PFSK-1 (cell line): Measurements from ENCODE around the gene ERN2. TPM values are rescaled to one million over a fixed set of nuclear protein-coding genes. Genes with fewer than 3 reads are reported as not detected.

Source experiments
- FOXP2 ChIP-seq: optimal IDR thresholded peaks from 2 replicates; pipeline ENCODE3; 2011; ENCODE audit warnings: borderline replicate concordance, control low read depth, inconsistent platforms; ENCODE audit not compliant: insufficient read depth; ENCODE audit errors: extremely low read length, extremely low read depth
- POLR2AphosphoS5 ChIP-seq: IDR thresholded peaks from 2 replicates; pipeline ENCODE4 v1.6.1; 2012; ENCODE audit warnings: low read depth, mild to moderate bottlenecking, control low read depth, low read length, moderate library complexity
- REST ChIP-seq, 2 experiments: IDR thresholded peaks; 2 replicates each; pipeline versions ENCODE4 v1.6.1 to v1.8.0; 2011 to 2012; ENCODE audit warnings: low read depth in 2 of 2, low read length in 2 of 2, control low read depth in 1 of 2, inconsistent platforms in 1 of 2, mild to moderate bottlenecking in 1 of 2, moderate library complexity in 1 of 2; ENCODE audit not compliant: insufficient read depth in 1 of 2
- SIN3A ChIP-seq: IDR thresholded peaks from 2 replicates; pipeline ENCODE4 v1.6.1; 2012; ENCODE audit warnings: mild to moderate bottlenecking, low read length, moderate library complexity, borderline replicate concordance; ENCODE audit not compliant: insufficient read depth
- TAF1 ChIP-seq: IDR thresholded peaks from 2 replicates; pipeline ENCODE4 v1.6.1; 2012; ENCODE audit warnings: low read length, control low read depth, borderline replicate concordance; ENCODE audit not compliant: insufficient read depth
- polyA plus RNA-seq: library from polyadenylated mRNA; unstranded; fragments of >200 nt; gene quantifications from one replicate; pipeline ENCODE4 v1.2.1, GENCODE V29; 2012; ENCODE audit warnings: low read depth, missing spikeins; ENCODE audit not compliant: insufficient read length

Gene ERN2
- polyA plus RNA-seq, result 0.23 TPM

- TF ChIP-seq POLR2AphosphoS5 (no peak), FOXP2 (no peak), SIN3A (no peak)
Observed at GRCh38 chr16:23712976-23713375, at the start of gene ERN2. Gene ERN2 (minus strand): TSS chr16:23713222. CDS start chr16:23713187, 35 bp downstream.

- TF ChIP-seq POLR2AphosphoS5, result no peak
- no peak for TF ChIP-seq REST (IDR thresholded peaks at IDR 0.05; ENCODE audit: insufficient read depth in 1 of 2, low read depth in 2 of 2, low read length in 2 of 2)
- TF ChIP-seq TAF1, result no peak
- TF ChIP-seq SIN3A, result no peak
- no peak for TF ChIP-seq FOXP2
Observed at GRCh38 chr16:23757937-23758619, 45.1 kb upstream of the ERN2 start.

GRCh38 chr16:23757116-23757515 is 44.1 kb upstream of the ERN2 start:
- TF ChIP-seq FOXP2, result no peak
- no peak for TF ChIP-seq TAF1
- TF ChIP-seq REST (IDR thresholded peaks at IDR 0.05; ENCODE audit: insufficient read depth in 1 of 2, low read depth in 2 of 2, low read length in 2 of 2), result no peak

GRCh38 chr16:23755484-23755809 is 42.4 kb upstream of the ERN2 start:
- no peak for TF ChIP-seq POLR2AphosphoS5
- no peak for TF ChIP-seq FOXP2
- TF ChIP-seq SIN3A, result no peak
- no peak for TF ChIP-seq REST (IDR thresholded peaks at IDR 0.05; ENCODE audit: insufficient read depth in 1 of 2, low read depth in 2 of 2, low read length in 2 of 2)

GRCh38 chr16:23754594-23755483 is 41.8 kb upstream of the ERN2 start, which contains the start of gene CHP2:
Gene CHP2 (plus strand): TSS chr16:23755026. CDS start chr16:23755050, 24 bp downstream.
- no peak for TF ChIP-seq TAF1
- TF ChIP-seq FOXP2, result no peak
- no peak for TF ChIP-seq REST (IDR thresholded peaks at IDR 0.05; ENCODE audit: insufficient read depth in 1 of 2, low read depth in 2 of 2, low read length in 2 of 2)
- no peak for TF ChIP-seq SIN3A
- no peak for TF ChIP-seq POLR2AphosphoS5
